Stimulated activated CD4-positive, alpha-beta T cell treated with anti-CD3 and anti-CD28 coated beads, Interleukin-4, amount 100 ng/mL, for 48 hours (primary cell): ENCODE results near the gene ZBTB38.

Experiments used
- DNase-seq, 2 donors: peaks; one replicate each; pipeline ENCODE4 v3.0.0-alpha.2; 2020; ENCODE audit warnings: low read depth in 2 of 2

Gene ZBTB38

GRCh38 chr3:141337523-141337854 is 30.8 kb upstream of the ZBTB38 start:
- DNase-seq = no peak

GRCh38 chr3:141337991-141338390 is 30.3 kb upstream of the ZBTB38 start:
- no peak for DNase-seq

GRCh38 chr3:141338881-141339280 is 29.4 kb upstream of the ZBTB38 start:
- no peak for DNase-seq

- DNase-seq = no peak
Measured at GRCh38 chr3:141341536-141341935, 26.8 kb upstream of the ZBTB38 start.

- DNase-seq = no peak
Measured at GRCh38 chr3:141342386-141342785, 25.9 kb upstream of the ZBTB38 start.

- DNase-seq = no peak
Measured at GRCh38 chr3:141343077-141343476, 25.2 kb upstream of the ZBTB38 start.

- DNase-seq = no peak
Measured at GRCh38 chr3:141343865-141344271, 24.4 kb upstream of the ZBTB38 start.

- DNase-seq = no peak
Measured at GRCh38 chr3:141345528-141345927, 22.8 kb upstream of the ZBTB38 start.

- DNase-seq = no peak
Measured at GRCh38 chr3:141346007-141346406, 22.3 kb upstream of the ZBTB38 start.

- DNase-seq = no peak
Measured at GRCh38 chr3:141346418-141346817, 21.9 kb upstream of the ZBTB38 start.

- no peak for DNase-seq
Measured at GRCh38 chr3:141346839-141347238, 21.5 kb upstream of the ZBTB38 start.

GRCh38 chr3:141348837-141349236 is 19.5 kb upstream of the ZBTB38 start:
- no peak for DNase-seq

- no peak for DNase-seq
Measured at GRCh38 chr3:141349711-141350110, 18.6 kb upstream of the ZBTB38 start.

GRCh38 chr3:141350666-141351065 is 17.6 kb upstream of the ZBTB38 start:
- DNase-seq = no peak

GRCh38 chr3:141352262-141352984 is 15.9 kb upstream of the ZBTB38 start:
- no peak for DNase-seq

- no peak for DNase-seq
Measured at GRCh38 chr3:141353652-141354495, 14.4 kb upstream of the ZBTB38 start.

GRCh38 chr3:141354517-141354916 is 13.8 kb upstream of the ZBTB38 start:
- no peak for DNase-seq

GRCh38 chr3:141355242-141355641 is 13.1 kb upstream of the ZBTB38 start:
- DNase-seq = no peak

- no peak for DNase-seq
Measured at GRCh38 chr3:141356046-141356445, 12.3 kb upstream of the ZBTB38 start.

- no peak for DNase-seq
Measured at GRCh38 chr3:141360888-141361598, 7.3 kb upstream of the ZBTB38 start.

- no peak for DNase-seq
Measured at GRCh38 chr3:141362736-141363135, 5.6 kb upstream of the ZBTB38 start.

- no peak for DNase-seq
Measured at GRCh38 chr3:141365201-141365600, 3.1 kb upstream of the ZBTB38 start.
